Keratinocyte (primary cell): ENCODE measurements around the gene TMEM151B. TPM values are rescaled to one million over a fixed set of nuclear protein-coding genes. Genes with fewer than 3 reads are reported as not detected.

Source experiments
- DNase-seq: peaks from one replicate; pipeline ENCODE4 v3.0.0-alpha.2; 2011; ENCODE audit warnings: low read depth, missing footprints, low spot score
- FAIRE-seq: peaks from 2 replicates; lab custom pipeline; 2011; peaks lifted over from hg19 to GRCh38; lab: Jason Lieb, UNC
- H2AFZ ChIP-seq: 2 replicates; pipeline ENCODE4 v1.6.0; 2012; ENCODE audit warnings: low read length, control low read depth, inconsistent platforms; ENCODE audit not compliant: control insufficient read depth
- H3K27ac ChIP-seq: 2 replicates; pipeline ENCODE4 v1.5.1; 2011; ENCODE audit warnings: low read length; ENCODE audit not compliant: control insufficient read depth, insufficient read depth
- H3K27me3 ChIP-seq: 3 replicates; pipeline ENCODE4 v1.6.0; 2011; ENCODE audit warnings: low read length; ENCODE audit not compliant: control insufficient read depth, insufficient read depth; ENCODE audit errors: extremely low read depth
- H3K36me3 ChIP-seq, 2 experiments: 2 replicates in 1 of 2; 3 replicates in 1 of 2; pipeline ENCODE4 v1.5.1; 2011; ENCODE audit warnings: low read length in 2 of 2, mild to moderate bottlenecking in 1 of 2; ENCODE audit not compliant: control insufficient read depth in 2 of 2, insufficient read depth in 2 of 2; ENCODE audit errors: extremely low read depth in 1 of 2
- H3K4me1 ChIP-seq: 3 replicates; pipeline ENCODE4 v1.5.1; 2011; ENCODE audit warnings: low read length; ENCODE audit not compliant: control insufficient read depth, insufficient read depth; ENCODE audit errors: extremely low read depth
- H3K4me2 ChIP-seq: 3 replicates; pipeline ENCODE4 v1.6.0; 2011; ENCODE audit warnings: low read depth, low read length; ENCODE audit not compliant: control insufficient read depth, insufficient read depth; ENCODE audit errors: extremely low read depth
- H3K4me3 ChIP-seq, 3 experiments: fragments of 200-600 bp in 1 of 3; sonication (generic) in 1 of 3; 2 replicates in 2 of 3; 3 replicates in 1 of 3; pipeline ENCODE4 v1.5.1; 2011 to 2016; ENCODE audit warnings: low read length in 3 of 3, mild to moderate bottlenecking in 3 of 3, control low read depth in 2 of 3, inconsistent platforms in 1 of 3, low read depth in 1 of 3, mixed read lengths in 1 of 3, mixed run types in 1 of 3, moderate library complexity in 1 of 3; ENCODE audit not compliant: control insufficient read depth in 2 of 3, insufficient read depth in 2 of 3; ENCODE audit errors: extremely low read depth in 1 of 3
- H3K79me2 ChIP-seq: 2 replicates; pipeline ENCODE4 v1.6.0; 2012; ENCODE audit warnings: low read length; ENCODE audit not compliant: control insufficient read depth, insufficient read depth
- H3K9ac ChIP-seq: 3 replicates; pipeline ENCODE4 v1.6.0; 2011; ENCODE audit warnings: low read length; ENCODE audit not compliant: control insufficient read depth, insufficient read depth; ENCODE audit errors: extremely low read depth
- H3K9me1 ChIP-seq: 3 replicates; pipeline ENCODE4 v1.6.0; 2011; ENCODE audit warnings: low read length; ENCODE audit not compliant: control insufficient read depth, insufficient read depth; ENCODE audit errors: extremely low read depth
- H3K9me3 ChIP-seq: 2 replicates; pipeline ENCODE4 v1.5.1; 2012; ENCODE audit warnings: low read depth, low read length; ENCODE audit not compliant: control insufficient read depth
- H4K20me1 ChIP-seq: 3 replicates; pipeline ENCODE4 v1.6.0; 2011; ENCODE audit warnings: low read length; ENCODE audit not compliant: control insufficient read depth, insufficient read depth; ENCODE audit errors: extremely low read depth
- CTCF ChIP-seq, 3 experiments: IDR thresholded peaks in 1 of 3; conservative IDR thresholded peaks in 1 of 3; optimal IDR thresholded peaks in 1 of 3; 2 replicates in 2 of 3; 3 replicates in 1 of 3; pipeline versions ENCODE3 to v1.5.1; 2011; ENCODE audit warnings: low read length in 3 of 3, mild to moderate bottlenecking in 3 of 3, moderate library complexity in 2 of 3, control low read depth in 1 of 3, inconsistent platforms in 1 of 3; ENCODE audit not compliant: insufficient read depth in 2 of 3; ENCODE audit errors: extremely low read depth in 1 of 3
- EZH2 ChIP-seq: IDR thresholded peaks from one replicate; pipeline ENCODE4 v1.6.1; 2012; ENCODE audit warnings: inconsistent platforms, mild to moderate bottlenecking, low read length, moderate library complexity
- dilution Hi-C: fragments of 300-500 bp; cut with MboI; formaldehyde crosslinking; loops from one replicate; pipeline ENCODE4 v1.7.0; 2020; ENCODE audit warnings: low sequenced_read_pairs; ENCODE audit not compliant: extremely low pct_ligation_motif_present
- polyA plus RNA-seq, 5 experiments: library from polyadenylated mRNA; depleted of rRNA in 3 of 5; stranded (reverse) in 3 of 5; stranded (forward) in 1 of 5; unstranded in 1 of 5; fragments of >200 nt; gene quantifications; 1 replicate in 1 of 5; 2 replicates in 3 of 5; 3 replicates in 1 of 5; pipeline versions ENCODE4 v1.2.1 to v1.2.3, GENCODE V29; 2011 to 2012; ENCODE audit warnings: missing spikeins in 2 of 5, low read depth in 1 of 5, low replicate concordance in 1 of 5

TMEM151B gene
- polyA plus RNA-seq, 1 donor (not counting 4 experiments of a cell fraction or from before 2014, with no cell fraction given), result not detected

GRCh38 chr6:44255105-44255808 is 15.0 kb upstream of the TMEM151B start:
- Histone ChIP-seq H3K4me2 (peak overlapping the region; percentile 98), H3K9me3 (no peaks in the 10 kb centered on the region), H4K20me1 (peaks cover 56% of the 10 kb centered on the region), H3K9ac (peak overlapping the region; percentile 92), H3K9me1 (peaks cover 2% of the 10 kb centered on the region), H3K79me2 (peaks cover 44% of the 10 kb centered on the region), H3K36me3 (peaks cover 44 to 62% of the 10 kb centered on the region in 2 experiments), H3K27ac (no peak overlapping the region), H3K4me3 (peak overlapping the region in 1 of 3 experiments; percentile 81), H3K4me1 (peaks cover 18% of the 10 kb centered on the region), H2AFZ (no peak overlapping the region), H3K27me3 (no peaks in the 10 kb centered on the region)
- FAIRE-seq, result no peak
- dilution Hi-C loops, result no loop called here
- TF ChIP-seq CTCF (optimal IDR thresholded peaks at IDR 0.05 in 1 of 3, IDR thresholded peaks at IDR 0.05 in 1 of 3, conservative IDR thresholded peaks at IDR 0.05 in 1 of 3; ENCODE audit: extremely low read depth in 1 of 3, insufficient read depth in 2 of 3, low read length in 3 of 3) (no peak), EZH2 (no peak)
- DNase-seq, result no peak

GRCh38 chr6:44255871-44256774 is 14.1 kb upstream of the TMEM151B start:
- Histone ChIP-seq H3K4me3 (peak overlapping the region; percentile 81 to 94 (median 90)), H3K27ac (peak overlapping the region; percentile 73), H3K9me3 (no peaks in the 10 kb centered on the region), H3K9ac (peak overlapping the region; percentile 92), H2AFZ (peak overlapping the region; percentile 3), H3K79me2 (peaks cover 35% of the 10 kb centered on the region), H3K4me2 (peak overlapping the region; percentile 98), H3K4me1 (peaks cover 18% of the 10 kb centered on the region), H3K27me3 (no peaks in the 10 kb centered on the region), H3K9me1 (peaks cover 2% of the 10 kb centered on the region), H3K36me3 (peaks cover 40 to 57% of the 10 kb centered on the region in 2 experiments), H4K20me1 (peaks cover 49% of the 10 kb centered on the region)
- TF ChIP-seq EZH2 (no peak), CTCF (optimal IDR thresholded peaks at IDR 0.05 in 1 of 3, IDR thresholded peaks at IDR 0.05 in 1 of 3, conservative IDR thresholded peaks at IDR 0.05 in 1 of 3; ENCODE audit: extremely low read depth in 1 of 3, insufficient read depth in 2 of 3, low read length in 3 of 3) (no peak)
- dilution Hi-C loops, result no loop called here
- DNase-seq, result no peak
- no peak for FAIRE-seq
